Suprapubic skin (tissue), 4 donors: ENCODE results near the gene TNFAIP8L2. TPM values are rescaled to one million over a fixed set of nuclear protein-coding genes. Genes with fewer than 3 reads are reported as not detected.
"Not testable (repeated sequence)": the region's sequence is repeated elsewhere in the genome, so short reads cannot be mapped to it uniquely, and the experiment has no call there.

ENCODE experiments used
- DNase-seq, 2 donors: peaks; one replicate each; pipeline ENCODE4 v3.0.0-alpha.2; 2019; ENCODE audit warnings: low spot score in 2 of 2
- H3K27ac ChIP-seq: fragments of 200-600 bp; sonication (generic); one replicate; pipeline ENCODE4 v1.5.1; 2019
- H3K27me3 ChIP-seq: fragments of 200-600 bp; sonication (generic); one replicate; pipeline ENCODE4 v1.5.1; 2019
- H3K36me3 ChIP-seq: fragments of 200-600 bp; sonication (generic); one replicate; pipeline ENCODE4 v1.5.1; 2019
- H3K4me1 ChIP-seq: fragments of 200-600 bp; sonication (generic); one replicate; pipeline ENCODE4 v1.5.1; 2019
- H3K4me3 ChIP-seq: fragments of 200-600 bp; sonication (generic); one replicate; pipeline ENCODE4 v1.5.1; 2019; ENCODE audit warnings: mild to moderate bottlenecking
- H3K9me3 ChIP-seq: fragments of 200-600 bp; sonication (generic); one replicate; pipeline ENCODE4 v1.5.1; 2019
- CTCF ChIP-seq, 2 donors: fragments of 200-600 bp in 1 of 2; fragments of 450-650 bp in 1 of 2; sonication (generic) in 1 of 2; IDR thresholded peaks; one replicate each; pipeline ENCODE4 v1.5.1; 2016 to 2019; ENCODE audit warnings: antibody characterized with exemption in 2 of 2, mild to moderate bottlenecking in 1 of 2, moderate library complexity in 1 of 2
- EP300 ChIP-seq: sonication (generic); formaldehyde crosslinking; IDR thresholded peaks from one replicate; pipeline ENCODE4 v1.6.1; 2017; ENCODE audit warnings: antibody characterized with exemption
- POLR2A ChIP-seq, 2 donors: fragments of 450-650 bp; IDR thresholded peaks; one replicate each; pipeline ENCODE4 v1.6.1; 2017; ENCODE audit warnings: antibody characterized with exemption in 2 of 2, mild to moderate bottlenecking in 2 of 2, moderate library complexity in 2 of 2
- POLR2AphosphoS5 ChIP-seq, 3 donors: sonication (generic); formaldehyde crosslinking; IDR thresholded peaks; one replicate each; pipeline ENCODE4 v1.6.1; 2017; ENCODE audit warnings: antibody characterized with exemption in 3 of 3
- WGBS: methylation state at CpG from one replicate; pipeline ENCODE4 v1.1.5; 2018; 5-methylcytosine and 5-hydroxymethylcytosine counted together
- total RNA-seq, 4 donors: library from RNA; depleted of rRNA; stranded (reverse); fragments of >200 nt; gene quantifications; one replicate each; pipeline ENCODE4 v1.1.0, GENCODE V29; 2016

The TNFAIP8L2 gene
- total RNA-seq, 4 donors from 2014 or later, result 1.0 to 2.5 (median 1.5) TPM

GRCh38 chr1:151196292-151196800, 39.9 kb downstream of the TNFAIP8L2 start:
- peak in 1 of 2 donors; percentile 72 for DNase-seq
- peak overlapping the region; percentile 81 for H3K27ac ChIP-seq
- peak overlapping the region; percentile 35 for H3K4me3 ChIP-seq
- peaks cover 47% of the 10 kb centered on the region for H3K4me1 ChIP-seq
- no peaks in the 10 kb centered on the region for H3K36me3 ChIP-seq
- H3K9me3 ChIP-seq, result no peaks in the 10 kb centered on the region
- H3K27me3 ChIP-seq, result no peaks in the 10 kb centered on the region
- no peak for TF ChIP-seq POLR2AphosphoS5 (IDR thresholded peaks at IDR 0.05)
- no peak for TF ChIP-seq EP300
- peak; percentile 32 to 35 for TF ChIP-seq CTCF (IDR thresholded peaks at IDR 0.05)
- TF ChIP-seq POLR2A (IDR thresholded peaks at IDR 0.05), result no peak
- WGBS, result 33% methylated on average over 14 of the region's 14 CpGs

DNA sequence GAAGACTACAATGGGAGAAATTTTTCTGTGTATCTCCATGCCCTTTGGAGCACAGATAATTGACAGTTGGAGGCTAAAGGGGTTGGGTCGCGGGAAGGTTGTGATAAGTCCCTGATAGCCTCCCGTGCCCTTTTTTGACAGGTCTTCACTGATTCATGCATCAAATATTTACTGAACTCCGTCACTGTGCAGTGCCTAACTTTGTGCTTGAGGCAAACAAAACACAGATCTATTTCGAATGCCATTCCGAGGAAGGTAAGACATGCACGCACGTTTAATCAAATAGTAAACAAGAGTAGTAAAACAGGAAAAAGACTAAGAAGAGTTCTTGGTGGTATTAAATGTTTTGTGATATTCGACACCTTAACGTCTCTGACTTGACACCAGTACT, 41.4 kb downstream of the TNFAIP8L2 start:
- H3K4me1 ChIP-seq, result peaks cover 55% of the 10 kb centered on the region

GRCh38 chr1:151198254-151199127, 42.0 kb downstream of the TNFAIP8L2 start, which contains the start of gene PIP5K1A:
Gene PIP5K1A, plus strand, starts transcription at chr1:151198552. Its CDS starts 445 bp downstream, at chr1:151198997.
- Histone ChIP-seq H3K27ac (peak within 1 kb of the TSS; percentile 97), H3K36me3 (peaks cover 13% of the 10 kb centered on the region), H3K4me1 (peaks cover 55% of the 10 kb centered on the region), H3K9me3 (no peaks in the 10 kb centered on the region), H3K27me3 (no peaks in the 10 kb centered on the region), H3K4me3 (peak within 1 kb of the TSS; percentile 77)
- DNase-seq, result peak; percentile 100
- peak in 1 of 2 donors; percentile 85 for TF ChIP-seq POLR2A (IDR thresholded peaks at IDR 0.05)
- TF ChIP-seq CTCF (IDR thresholded peaks at IDR 0.05), result no peak
- TF ChIP-seq EP300, result no peak
- TF ChIP-seq POLR2AphosphoS5 (IDR thresholded peaks at IDR 0.05), result peak; percentile 7 to 69 (median 64)
- under 1% methylated on average over 50 of the region's 60 CpGs for WGBS

More for the DNA sequence above, 41.4 kb downstream of the TNFAIP8L2 start:
- TF ChIP-seq EP300 (no peak), POLR2A (IDR thresholded peaks at IDR 0.05) (no peak), CTCF (IDR thresholded peaks at IDR 0.05) (no peak), POLR2AphosphoS5 (IDR thresholded peaks at IDR 0.05) (no peak)
- WGBS, result 9% methylated on average over 10 of the region's 10 CpGs
- Histone ChIP-seq H3K27ac (peak overlapping the region; percentile 97), H3K36me3 (peaks cover 7% of the 10 kb centered on the region), H3K9me3 (no peaks in the 10 kb centered on the region), H3K4me3 (peak overlapping the region; percentile 77), H3K27me3 (no peaks in the 10 kb centered on the region)
- DNase-seq, result peak in 1 of 2 donors; percentile 50

GRCh38 chr1:151199873-151200581, 43.6 kb downstream of the TNFAIP8L2 start:
- no peak for DNase-seq
- Histone ChIP-seq H3K27me3 (no peaks in the 10 kb centered on the region), H3K27ac (peak overlapping the region; percentile 97), H3K36me3 (peaks cover 15% of the 10 kb centered on the region), H3K9me3 (no peaks in the 10 kb centered on the region), H3K4me1 (peaks cover 50% of the 10 kb centered on the region), H3K4me3 (peak overlapping the region; percentile 77)
- TF ChIP-seq CTCF (IDR thresholded peaks at IDR 0.05), result no peak
- no peak for TF ChIP-seq POLR2A (IDR thresholded peaks at IDR 0.05)
- TF ChIP-seq EP300, result no peak
- no peak for TF ChIP-seq POLR2AphosphoS5 (IDR thresholded peaks at IDR 0.05)
- 15% methylated on average over 11 of the region's 11 CpGs for WGBS

DNA sequence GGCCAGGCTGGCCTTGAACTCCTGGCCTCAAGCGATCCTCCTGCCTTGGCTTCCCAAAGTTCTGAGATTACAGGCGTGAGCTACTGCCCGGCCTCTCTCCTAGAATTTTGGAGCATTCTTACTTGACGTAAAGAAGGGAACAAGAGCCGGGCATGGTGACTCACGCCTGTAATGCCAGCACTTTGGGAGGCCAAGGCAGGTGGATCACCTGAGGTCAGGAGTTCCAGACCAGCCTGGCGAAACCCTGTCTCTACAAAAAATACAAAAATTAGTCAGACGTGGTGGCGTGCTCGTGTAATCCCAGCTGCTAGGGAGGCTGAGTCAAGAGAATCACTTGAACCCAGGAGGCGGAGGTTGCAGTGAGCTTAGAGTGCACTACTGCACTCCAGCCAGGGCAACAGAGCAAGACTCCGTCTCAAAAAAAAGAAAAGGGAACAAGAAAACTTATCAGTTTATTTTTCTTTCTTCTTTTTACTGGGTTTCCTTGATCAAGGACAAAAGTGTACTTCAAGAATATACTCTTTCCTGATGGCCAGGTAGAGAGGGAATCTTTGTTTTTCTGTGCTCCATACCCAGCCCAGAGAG, 49.0 kb downstream of the TNFAIP8L2 start:
- H3K4me3 ChIP-seq, DNase-seq, H3K27ac ChIP-seq, H3K9me3 ChIP-seq, H3K27me3 ChIP-seq: not testable (repeated sequence)
- Histone ChIP-seq H3K36me3 (peaks cover 35% of the 10 kb centered on the region), H3K4me1 (peaks cover 21% of the 10 kb centered on the region)
- WGBS, result 92% methylated on average over 12 of the region's 12 CpGs
